ENCODE measurements around the gene SOX21.

Gene SOX21

DNA sequence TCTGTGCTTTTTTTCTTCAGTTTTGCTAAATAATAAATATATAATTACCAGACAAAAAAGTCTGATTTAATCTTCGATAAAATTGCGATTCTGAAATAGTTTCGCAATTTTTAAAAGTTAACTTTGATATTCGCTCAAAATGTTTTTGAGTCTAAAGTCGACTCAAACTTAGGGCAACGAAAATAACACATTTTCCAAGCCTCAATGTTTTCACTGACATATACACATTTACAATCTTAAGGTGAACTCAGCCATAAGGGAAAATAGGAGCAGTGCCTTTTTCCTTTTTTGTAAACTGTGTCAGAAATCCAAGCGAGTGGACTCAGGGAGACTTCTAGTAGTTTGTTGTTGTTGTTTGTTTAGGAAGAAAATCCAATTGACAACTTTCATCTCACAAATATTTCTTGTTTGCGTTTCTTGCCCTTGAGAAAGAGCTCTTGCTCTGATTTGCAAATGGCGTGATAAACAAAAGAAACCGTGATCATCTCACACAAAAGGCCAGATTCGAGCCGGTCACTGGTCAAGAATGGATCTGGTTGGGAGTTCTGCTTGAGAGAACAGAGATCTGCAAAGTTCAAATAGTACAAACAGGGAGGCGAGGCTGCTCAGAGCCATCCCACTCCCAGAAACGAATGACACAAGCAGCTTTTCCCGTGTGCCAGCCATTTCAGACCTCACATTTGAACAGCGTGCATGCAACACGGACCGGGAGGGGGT lies 2.1 kb downstream of the SOX21 start:
- peak in 2 of 10 donors; percentile 18 to 70 for DNase-seq
- intact Hi-C loops (cut with DNase I), result loop anchor here (5.0 to 10.0 kb wide), 2 partner anchors 257 to 445 kb away; no protein-coding TSS in a partner anchor

DNA sequence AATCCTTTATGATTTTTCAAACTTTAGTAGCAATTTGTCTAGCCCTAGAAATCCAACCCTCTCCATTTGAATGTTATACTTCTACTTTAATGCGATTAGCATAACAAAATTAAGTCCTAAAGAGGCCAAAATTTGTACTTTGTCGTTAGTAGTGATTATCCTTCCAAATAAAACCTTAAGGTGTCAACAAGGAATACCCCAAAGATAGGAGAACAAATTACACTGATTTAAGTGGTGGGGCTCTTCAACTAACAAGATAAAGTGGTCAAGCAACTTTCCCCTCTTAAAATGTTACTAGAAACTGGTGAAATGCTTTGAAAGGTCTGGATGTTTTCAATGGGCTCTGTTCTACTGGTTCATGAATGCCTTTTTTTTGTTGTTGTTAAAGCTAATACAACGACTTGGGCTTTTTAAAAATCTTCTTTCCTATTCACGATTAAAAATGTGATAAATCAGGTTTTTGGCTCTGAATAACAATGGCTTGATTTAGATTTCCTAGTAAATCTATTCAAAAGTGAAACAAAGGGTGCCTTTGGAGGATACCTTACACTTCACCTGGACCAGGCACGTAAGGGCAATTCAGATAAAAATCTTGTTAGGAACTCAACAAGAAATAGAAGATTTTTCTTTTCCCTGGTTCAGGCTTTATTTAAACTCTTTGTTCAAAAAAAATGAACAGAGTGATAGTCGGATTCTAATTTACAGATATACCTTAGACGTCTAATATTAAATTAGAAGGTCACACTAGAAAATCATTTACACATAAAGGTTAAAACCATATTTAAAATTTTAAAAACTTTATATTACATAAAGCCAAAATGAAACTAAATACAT lies 3.1 kb downstream of the SOX21 start:
- no peak for DNase-seq
- intact Hi-C loops (cut with DNase I), result no loop called here

DNA sequence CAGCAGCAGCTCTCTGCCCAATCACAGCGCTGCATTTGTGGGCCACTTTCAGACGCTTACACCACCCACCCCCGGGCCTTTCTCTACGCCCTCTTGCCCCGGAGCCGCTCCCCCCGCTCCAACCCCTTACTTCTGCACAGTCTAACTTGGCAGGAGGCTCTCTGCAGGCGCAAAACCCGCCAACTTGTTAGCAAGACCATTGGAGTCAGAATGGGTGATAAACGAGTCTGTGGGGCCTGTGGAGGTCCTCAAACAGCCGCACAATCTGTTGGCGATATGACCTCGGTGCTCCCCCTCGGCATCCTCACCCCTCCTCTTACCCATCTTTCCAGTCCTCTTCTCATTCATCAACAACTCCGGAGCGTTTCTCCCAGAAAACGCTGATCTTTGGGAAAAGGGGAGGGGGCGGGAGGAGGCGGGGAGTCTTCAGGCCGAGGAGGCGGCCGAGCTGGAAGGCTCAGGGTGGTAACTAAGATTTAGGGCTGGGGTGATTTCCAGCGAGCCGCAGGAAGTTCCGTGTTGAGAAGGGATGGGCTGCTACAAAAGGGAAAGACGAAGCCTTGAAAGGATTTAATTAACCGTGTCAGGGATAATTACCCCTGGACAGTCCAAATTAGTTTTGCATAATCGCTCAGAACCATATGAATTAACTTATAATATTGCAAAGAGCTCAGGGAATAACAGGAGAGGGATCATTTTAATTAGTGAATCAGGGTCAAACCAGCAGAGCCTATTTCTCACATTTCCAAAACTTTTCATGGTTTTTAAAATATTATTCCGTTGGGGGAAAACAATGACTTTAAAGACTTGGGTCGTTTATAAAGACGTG lies 4.1 kb downstream of the SOX21 start:
- DNase-seq, result peak in 7 of 10 donors; percentile 49 to 87 (median 57)
- intact Hi-C loops (cut with DNase I), result no loop called here

DNA sequence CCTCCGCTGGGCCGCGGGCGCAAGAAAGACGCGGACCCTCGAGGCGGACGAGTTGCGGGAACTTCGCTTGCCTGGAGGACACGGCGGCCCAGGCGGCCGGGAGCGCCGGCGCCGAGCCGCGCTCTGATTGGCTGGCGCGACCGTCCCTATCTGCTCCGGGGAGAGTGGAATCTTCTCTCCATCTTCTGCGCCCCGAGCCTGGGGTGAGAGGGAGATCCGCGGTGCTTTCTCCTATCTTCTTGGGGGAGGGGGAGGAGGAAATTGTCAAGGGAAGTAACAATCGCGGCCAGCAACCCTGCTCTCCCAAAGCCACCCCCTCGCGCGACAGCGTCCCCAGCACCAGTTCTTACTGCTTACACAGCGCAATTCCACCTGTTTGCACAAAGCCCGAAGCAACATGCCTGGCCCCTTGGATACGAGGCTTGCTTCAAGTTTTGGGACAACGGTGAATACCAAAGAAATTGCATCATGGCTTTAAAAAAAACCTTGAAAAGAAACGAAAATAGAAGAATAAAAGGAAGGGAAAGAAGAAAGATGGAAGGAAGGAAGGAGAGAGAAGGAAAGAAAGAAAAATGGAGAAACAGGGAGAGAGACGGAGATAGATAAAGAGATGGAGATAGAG lies 4.8 kb downstream of the SOX21 start:
- intact Hi-C loops (cut with DNase I), result no loop called here
- DNase-seq, result peak in 2 of 10 donors; percentile 55 to 83

DNA sequence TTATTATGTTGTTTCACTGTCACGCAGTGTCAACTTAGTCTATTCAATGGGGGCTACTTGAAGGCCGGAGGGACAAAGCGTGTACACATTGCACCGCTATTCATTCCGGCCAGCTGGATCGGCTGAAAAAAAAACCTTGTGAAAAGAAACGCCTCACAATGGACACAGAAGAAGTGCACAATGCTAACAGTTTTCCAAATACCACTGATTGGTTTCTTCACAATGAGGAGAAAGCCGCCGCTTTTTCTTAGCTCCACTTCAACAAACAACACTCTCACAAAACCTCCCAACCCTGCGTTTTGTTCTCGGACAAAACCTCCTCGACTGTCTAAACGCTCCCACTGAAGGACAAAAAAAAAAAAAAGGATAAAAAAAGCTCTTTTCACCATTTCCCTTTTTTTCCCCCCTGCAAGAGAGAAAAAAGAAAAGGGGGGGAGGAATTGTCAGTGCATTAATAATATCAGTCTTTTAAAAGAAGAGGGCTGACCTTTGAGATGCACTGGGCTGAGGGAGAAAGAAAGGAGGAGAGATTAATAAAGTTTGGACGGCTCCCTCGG lies 5.4 kb downstream of the SOX21 start:
- intact Hi-C loops (cut with DNase I), result no loop called here

DNA sequence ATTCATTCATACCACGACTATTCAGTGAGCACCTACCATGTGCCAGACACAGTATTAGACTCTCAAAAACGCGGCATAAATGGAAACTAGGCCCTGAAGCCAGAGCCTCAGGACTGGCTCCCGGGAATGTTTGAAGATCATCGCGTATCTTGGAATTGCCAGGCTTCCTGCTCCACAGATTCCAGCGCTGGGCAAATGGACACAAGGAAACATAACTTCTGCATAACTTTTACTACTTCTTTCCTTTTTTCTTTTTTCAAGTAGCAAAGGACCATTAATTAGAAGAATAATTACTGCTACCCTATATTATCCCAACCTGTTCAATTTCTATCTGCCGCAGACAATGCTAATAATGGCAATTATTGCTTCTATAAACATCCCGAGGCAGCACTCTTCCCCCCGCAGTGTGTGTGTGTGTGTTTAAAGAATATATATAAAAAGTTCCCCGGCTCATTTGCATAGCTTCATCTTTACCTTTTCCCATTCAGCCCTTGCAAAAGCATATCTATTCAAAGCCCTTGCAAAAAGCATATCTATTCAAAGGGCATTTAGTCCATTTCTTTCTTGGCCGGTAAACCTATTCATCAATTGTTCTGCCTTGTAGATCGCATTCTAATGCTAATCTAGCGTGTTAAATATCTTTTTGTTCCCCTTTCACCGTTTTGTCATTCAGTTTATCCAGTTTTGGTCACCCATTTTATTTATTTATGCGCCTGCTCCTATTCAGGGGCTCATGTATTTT lies 6.1 kb downstream of the SOX21 start:
- intact Hi-C loops (cut with DNase I), result no loop called here
- DNase-seq, result peak in 1 of 10 donors; percentile 17

More for the DNA sequence above, 5.4 kb downstream of the SOX21 start:
- peak in 5 of 10 donors; percentile 42 to 89 (median 76) for DNase-seq

DNA sequence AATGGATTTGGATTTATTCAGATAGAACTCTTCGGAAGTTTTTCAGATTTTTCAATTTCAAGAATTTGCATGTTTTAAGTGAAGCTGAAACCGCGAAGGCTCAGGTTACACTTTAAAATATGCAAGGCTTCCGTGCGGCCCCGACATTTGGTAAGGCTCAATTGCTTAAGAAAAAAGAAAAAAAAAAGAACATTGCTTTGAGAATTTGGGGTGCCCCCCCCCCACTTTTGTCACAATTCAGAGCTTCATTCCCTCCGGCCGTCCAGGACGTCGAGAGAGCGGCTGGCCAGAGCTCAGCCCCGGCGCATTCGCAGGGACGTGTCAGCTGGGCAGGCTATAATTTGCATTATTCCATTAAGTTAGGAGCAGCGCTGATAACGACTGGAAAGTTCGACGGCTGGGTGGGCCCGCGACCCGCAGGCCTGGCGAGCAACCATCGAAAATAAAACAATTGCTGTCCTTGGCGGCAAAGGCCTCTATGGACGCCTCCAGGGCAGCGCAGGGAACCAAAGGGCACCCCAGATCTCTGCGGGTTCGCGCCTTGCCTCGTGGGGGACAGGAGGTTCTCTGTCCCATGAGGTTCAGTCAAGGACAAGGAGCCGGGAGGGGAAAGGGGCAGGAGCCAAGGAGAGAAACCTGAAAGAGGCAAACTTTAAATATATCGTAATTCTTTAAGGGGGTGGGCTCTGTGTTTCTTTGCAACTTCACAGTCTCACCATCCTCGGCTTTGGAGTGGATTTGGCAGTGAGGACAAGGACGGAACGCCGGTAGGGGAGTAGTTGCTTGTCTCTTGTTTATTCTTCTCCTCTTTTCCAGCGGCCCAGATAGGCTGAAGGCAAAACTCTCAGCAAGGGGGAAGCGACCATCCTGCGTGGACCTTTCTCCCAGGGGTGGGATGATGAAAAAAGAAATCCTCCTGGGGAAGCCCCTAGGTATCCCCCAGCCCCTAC lies 7.0 kb downstream of the SOX21 start:
- intact Hi-C loops (cut with DNase I), result no loop called here
- DNase-seq, result peak in 2 of 10 donors; percentile 68 to 76

DNA sequence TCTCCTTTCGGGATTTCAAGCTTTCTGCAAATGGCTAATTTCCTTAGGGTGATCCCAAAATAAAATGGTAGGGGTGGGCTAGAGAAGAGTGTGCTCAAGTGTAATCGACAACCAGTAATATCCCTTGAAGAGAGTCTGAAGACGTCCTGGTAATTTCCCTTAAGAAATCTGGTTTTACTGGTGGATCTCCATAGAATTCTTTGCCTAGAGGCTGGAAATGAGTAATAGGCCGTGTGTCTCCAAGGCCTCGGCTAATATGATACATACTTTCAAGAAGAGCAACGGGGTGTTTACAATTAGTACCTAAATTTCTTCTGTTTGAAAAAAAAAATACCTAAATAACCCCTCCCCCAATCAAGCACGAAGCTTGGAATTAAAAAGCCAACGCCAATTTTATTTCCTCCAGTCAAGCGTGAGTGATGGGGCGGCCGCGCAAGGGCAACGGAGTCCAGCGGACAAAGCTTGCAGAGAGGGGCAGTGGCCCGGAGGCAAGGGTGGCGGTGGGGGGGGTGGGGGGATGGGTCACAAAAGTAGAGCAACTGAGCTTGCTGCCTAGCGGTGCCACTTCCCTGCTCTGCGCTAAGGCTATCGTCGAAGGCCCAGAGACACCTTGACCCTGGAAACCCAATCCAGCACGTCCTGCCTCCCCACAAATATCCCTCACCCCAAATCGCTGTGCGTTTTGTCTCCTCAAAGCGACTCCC lies 7.8 kb downstream of the SOX21 start:
- DNase-seq, result peak in 2 of 10 donors; percentile 72 to 81
- intact Hi-C loops (cut with DNase I), result no loop called here

DNA sequence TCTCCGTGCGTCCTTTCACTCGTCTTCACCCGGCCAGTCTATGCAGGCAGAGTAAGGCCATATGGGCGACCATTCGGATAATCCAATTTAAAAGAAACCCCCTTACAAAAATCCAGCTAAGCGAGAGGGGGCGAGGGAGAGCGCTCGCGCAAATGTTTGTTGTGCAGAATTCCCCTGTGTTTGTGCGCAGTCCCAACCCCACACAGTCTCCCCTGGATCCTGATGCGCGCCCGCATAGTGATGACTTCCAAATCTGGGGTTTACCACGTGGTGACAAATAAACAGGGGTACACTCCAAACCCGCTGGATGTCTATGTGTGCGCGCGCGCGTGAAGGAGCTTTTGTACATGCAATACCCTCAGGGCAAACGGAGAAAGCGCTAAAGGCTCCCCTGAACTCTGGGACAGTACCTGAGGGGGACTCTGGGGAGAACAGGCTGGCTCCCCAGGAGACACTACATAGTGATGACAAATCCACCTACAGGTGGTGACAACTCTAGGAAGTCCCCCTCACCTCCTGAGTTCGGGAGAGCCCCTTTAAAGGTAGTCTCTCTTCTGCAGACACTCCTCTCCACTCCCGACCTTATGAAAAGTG lies 8.5 kb downstream of the SOX21 start:
- DNase-seq, result peak in 1 of 10 donors; percentile 43
- intact Hi-C loops (cut with DNase I), result no loop called here

DNA sequence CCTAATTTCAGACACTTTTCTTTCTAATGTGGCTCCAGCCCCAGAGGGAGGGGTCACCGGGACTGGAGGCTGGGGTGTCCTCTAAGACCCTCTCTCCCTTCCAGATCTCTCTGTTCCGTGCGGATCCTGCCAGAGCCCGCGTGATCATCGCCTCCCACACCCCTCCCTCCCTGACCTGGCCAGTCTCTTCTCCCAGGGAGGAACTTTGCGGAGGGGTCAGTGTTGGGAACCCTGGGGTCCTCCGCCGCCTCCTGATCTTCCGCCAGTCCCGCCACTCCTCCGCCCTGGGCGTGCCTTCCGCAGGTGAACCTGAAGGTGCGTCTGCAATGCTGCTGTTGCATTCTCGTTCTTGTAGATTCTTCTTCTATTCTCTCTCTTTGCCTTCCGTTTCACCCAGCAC lies 9.1 kb downstream of the SOX21 start:
- intact Hi-C loops (cut with DNase I), result no loop called here
- DNase-seq, result peak in 2 of 10 donors; percentile 65 to 74

DNA sequence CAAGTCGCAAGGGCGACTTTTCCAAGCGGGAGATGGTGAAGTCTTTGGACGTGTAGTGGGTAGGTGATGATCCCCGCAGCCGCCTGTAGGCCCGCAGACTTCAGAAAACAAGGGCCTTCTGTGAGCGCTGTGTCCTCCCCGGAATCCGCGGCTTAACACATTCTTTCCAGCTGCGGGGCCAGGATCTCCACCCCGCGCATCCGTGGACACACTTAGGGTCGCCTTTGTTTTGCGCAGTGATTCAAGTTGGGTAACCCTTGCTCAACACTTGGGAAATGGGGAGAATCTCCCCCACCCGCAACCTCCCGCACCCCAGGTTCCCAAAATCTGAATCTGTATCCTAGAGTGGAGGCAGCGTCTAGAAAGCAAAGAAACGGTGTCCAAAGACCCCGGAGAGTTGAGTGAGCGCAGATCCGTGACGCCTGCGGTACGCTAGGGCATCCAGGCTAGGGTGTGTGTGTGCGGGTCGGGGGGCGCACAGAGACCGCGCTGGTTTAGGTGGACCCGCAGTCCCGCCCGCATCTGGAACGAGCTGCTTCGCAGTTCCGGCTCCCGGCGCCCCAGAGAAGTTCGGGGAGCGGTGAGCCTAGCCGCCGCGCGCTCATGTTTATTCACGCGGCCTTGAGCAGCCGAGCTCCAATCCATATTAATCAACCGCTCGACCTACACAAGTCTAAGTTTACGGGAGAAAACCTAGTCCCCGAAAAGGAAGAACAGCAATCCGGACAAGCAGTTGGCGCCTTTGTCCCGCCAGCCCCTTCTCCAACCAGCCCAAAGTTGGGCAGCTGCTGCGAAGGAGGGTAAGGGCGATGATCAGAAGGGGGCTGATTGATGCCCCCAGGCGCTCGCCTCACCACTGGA lies 9.9 kb downstream of the SOX21 start:
- intact Hi-C loops (cut with DNase I), result no loop called here
- DNase-seq, result peak in 2 of 10 donors; percentile 49 to 81

DNA sequence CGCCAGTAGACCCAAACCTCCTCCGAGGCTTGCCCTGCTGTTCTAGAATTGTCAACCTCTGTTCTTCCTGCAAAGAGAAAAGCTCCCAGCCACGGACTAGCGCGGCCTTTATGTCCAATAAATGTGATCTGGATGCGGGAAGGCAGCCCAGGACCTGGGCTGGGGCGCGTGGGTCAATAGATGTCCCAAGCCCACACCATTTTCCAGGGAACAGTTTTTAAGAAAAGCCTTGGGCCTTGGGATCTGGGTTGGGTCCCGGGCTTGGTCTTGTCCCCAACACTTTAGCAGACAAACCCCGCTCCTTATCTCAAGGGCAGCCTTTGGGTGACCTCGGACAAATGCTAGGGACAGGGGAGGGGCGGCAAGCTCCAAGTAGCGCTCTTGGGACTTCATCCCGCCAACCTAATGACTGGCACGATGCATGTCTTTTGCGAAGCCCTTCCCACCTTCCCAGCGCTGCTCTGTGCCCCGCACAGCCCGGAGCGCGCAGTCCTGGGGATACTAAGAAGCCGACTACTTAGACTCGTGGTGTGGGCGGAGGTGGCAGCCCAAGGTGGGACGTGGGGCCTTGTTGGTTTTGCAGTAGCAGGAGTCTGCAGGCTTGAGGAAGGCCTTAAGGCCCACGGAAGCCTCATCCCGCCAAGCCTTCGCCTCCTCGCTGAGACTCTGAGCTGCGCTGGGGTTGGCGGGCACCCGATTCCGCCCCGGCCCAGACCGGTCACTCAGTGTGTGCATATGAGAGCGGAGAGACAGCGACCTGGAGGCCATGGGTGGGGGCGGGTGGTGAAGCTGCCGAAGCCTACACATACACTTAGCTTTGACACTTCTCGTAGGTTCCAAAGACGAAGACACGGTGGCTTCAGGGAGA lies 10.8 kb downstream of the SOX21 start:
- intact Hi-C loops (cut with DNase I), result no loop called here
- peak in 2 of 10 donors; percentile 55 to 75 for DNase-seq

DNA sequence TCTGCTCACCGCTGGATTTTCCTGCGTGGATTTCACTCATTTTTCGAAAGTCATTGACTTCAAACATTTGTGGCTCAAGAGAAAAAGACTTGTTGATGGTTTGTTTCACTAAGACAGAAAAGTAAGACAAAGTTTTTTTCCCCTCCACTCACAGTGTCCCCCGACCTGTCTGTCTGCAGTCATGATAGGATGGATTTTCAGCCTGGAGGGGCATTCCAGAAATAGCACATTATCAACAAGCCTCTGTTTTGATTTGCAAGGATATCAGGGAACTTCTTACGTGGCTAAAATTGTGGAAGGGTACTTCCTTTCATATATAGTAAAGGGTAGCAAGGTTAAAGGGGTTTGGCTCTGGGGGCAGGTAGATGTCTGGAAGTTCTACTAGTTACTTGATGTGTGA lies 11.8 kb downstream of the SOX21 start:
- no peak for DNase-seq
- intact Hi-C loops (cut with DNase I), result no loop called here

DNA sequence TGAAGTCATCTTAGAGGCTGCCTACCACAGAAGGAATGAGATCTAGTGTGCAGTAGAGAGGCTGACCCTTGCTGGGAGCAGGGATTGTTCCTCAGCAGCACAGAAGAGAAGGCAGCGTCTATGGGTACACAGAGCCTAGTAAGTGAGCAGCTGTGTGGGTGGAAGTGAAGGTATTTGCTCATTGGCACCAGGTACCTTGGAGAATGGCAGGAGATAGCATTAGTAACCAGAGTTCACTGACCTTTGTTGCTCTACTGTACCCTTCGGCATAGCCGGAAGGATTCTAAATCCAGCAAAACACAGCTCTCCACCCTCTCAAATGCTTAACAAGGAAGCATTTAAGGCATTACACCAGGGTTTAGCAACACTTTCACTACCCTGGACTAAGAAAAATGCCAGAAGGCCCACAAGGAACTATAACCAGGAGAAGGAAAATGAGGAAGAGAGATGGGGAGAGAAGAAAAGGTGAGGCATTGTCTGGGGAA lies 12.3 kb downstream of the SOX21 start:
- no peak for DNase-seq
- intact Hi-C loops (cut with DNase I), result no loop called here

DNA sequence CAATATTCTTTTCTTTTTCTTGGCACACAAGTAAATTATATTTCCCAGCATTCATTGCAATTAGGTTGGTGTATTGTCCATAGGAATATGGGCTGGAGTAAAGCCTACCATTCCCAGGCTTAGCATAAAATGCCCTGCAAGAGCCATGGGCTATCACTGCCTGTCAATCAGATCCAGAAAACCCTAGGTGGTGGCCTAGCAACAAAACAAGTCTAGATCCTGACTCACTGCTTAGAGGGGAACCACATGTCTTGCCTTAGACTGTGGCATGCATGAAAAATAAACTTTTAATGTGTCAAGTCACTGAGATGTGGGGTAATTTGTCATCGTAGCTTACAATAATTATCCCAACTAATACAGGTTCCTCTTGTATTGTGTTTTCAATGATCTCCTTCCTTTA lies 16.2 kb downstream of the SOX21 start:
- intact Hi-C loops (cut with DNase I), result no loop called here
- no peak for DNase-seq

Data from posterior cingulate gyrus (tissue), 11 donors.